Stimulated activated CD4-positive, alpha-beta T cell treated with anti-CD3 and anti-CD28 coated beads, Interleukin-4, amount 100 ng/mL, for 24 hours (primary cell): ENCODE measurements around the gene RNF144A.

Experiments used
- DNase-seq: peaks from one replicate; pipeline ENCODE4 v3.0.0-alpha.2; 2020

The RNF144A gene

GRCh38 chr2:6909431-6910385 lies 7.5 kb upstream of the RNF144A start:
- peak; percentile 38 for DNase-seq

- DNase-seq: no peak
Measured at GRCh38 chr2:6911721-6912120, 5.5 kb upstream of the RNF144A start.

GRCh38 chr2:6913415-6914157 lies 3.6 kb upstream of the RNF144A start:
- DNase-seq: peak; percentile 63

GRCh38 chr2:6914828-6915227 lies 2.4 kb upstream of the RNF144A start:
- DNase-seq: peak; percentile 31

- no peak for DNase-seq
Measured at GRCh38 chr2:6915399-6915798, 1.8 kb upstream of the RNF144A start.

GRCh38 chr2:6916224-6916623 lies 988 bp upstream of the RNF144A start:
- DNase-seq: no peak

- DNase-seq: no peak
Measured at GRCh38 chr2:6916736-6917070, 509 bp upstream of the RNF144A start.

- no peak for DNase-seq
Measured at GRCh38 chr2:6917761-6918421, 679 bp downstream of the RNF144A start.

GRCh38 chr2:6919901-6920742 lies 2.9 kb downstream of the RNF144A start:
- DNase-seq: no peak

GRCh38 chr2:6920743-6921064 lies 3.5 kb downstream of the RNF144A start:
- DNase-seq: no peak

- no peak for DNase-seq
Measured at GRCh38 chr2:6921321-6921922, 4.2 kb downstream of the RNF144A start.

GRCh38 chr2:6922201-6922656 lies 5.0 kb downstream of the RNF144A start:
- no peak for DNase-seq

GRCh38 chr2:6923319-6923718 lies 6.1 kb downstream of the RNF144A start:
- DNase-seq: no peak

- no peak for DNase-seq
Measured at GRCh38 chr2:6924101-6924923, 7.1 kb downstream of the RNF144A start.

- DNase-seq: no peak
Measured at GRCh38 chr2:6924924-6925409, 7.8 kb downstream of the RNF144A start.

- no peak for DNase-seq
Measured at GRCh38 chr2:6926071-6926732, 9.0 kb downstream of the RNF144A start.

- no peak for DNase-seq
Measured at GRCh38 chr2:6927186-6927585, 10.0 kb downstream of the RNF144A start.

- no peak for DNase-seq
Measured at GRCh38 chr2:6927753-6928152, 10.5 kb downstream of the RNF144A start.

- no peak for DNase-seq
Measured at GRCh38 chr2:6928452-6928851, 11.2 kb downstream of the RNF144A start.

GRCh38 chr2:6929196-6929819 lies 12.1 kb downstream of the RNF144A start:
- no peak for DNase-seq
